ENCODE results near the gene FRMD5.

- TF ChIP-seq POLR2AphosphoS5 (IDR thresholded peaks at IDR 0.05; ENCODE audit: low read depth, low read length): no peak
- no peak for TF ChIP-seq REST (IDR thresholded peaks at IDR 0.05; ENCODE audit: insufficient read depth in 1 of 2, low read depth in 2 of 2, low read length in 2 of 2)
- no peak for TF ChIP-seq TAF1 (IDR thresholded peaks at IDR 0.05; ENCODE audit: borderline replicate concordance, insufficient read depth, low read length)
- no peak for TF ChIP-seq SIN3A (IDR thresholded peaks at IDR 0.05; ENCODE audit: borderline replicate concordance, insufficient read depth, low read length)
Measured at GRCh38 chr15:43998607-43999006, 196.5 kb downstream of the FRMD5 start.

Measured in PFSK-1 (cell line).